Glutamatergic neuron (in vitro differentiated cells): ENCODE measurements around the gene SNAP47. TPM values are rescaled to one million over a fixed set of nuclear protein-coding genes. Genes with fewer than 3 reads are reported as not detected.

Experiments used
- total RNA-seq: library from RNA; stranded (reverse); fragmentation: NEBNext Ultra II Directional; extraction: Animal tissue kit (Norgen Biotek cat#: 25700); gene quantifications from one replicate; pipeline ENCODE4 v1.2.1, GENCODE V29; 2021; ENCODE audit not compliant: unreplicated experiment

Gene SNAP47
- total RNA-seq, 1 donor from 2014 or later = 34.0 TPM

Other genes with a start within 250 kb of the SNAP47 start
- gene ZNF678, start 171.9 kb upstream of the SNAP47 start, total RNA-seq = 17.5 TPM
- gene JMJD4, start 133 bp upstream of the SNAP47 start, total RNA-seq = 26.6 TPM
- gene PRSS38, start 80.2 kb downstream of the SNAP47 start, total RNA-seq = not detected
- gene WNT9A, start 212.5 kb downstream of the SNAP47 start, total RNA-seq = 13.8 TPM